SU-DHL-6 (cell line): ENCODE results near the gene DCHS1.

Experiments used
- H2AFZ ChIP-seq: fragments of 200-600 bp; sonication (generic); 2 replicates; pipeline ENCODE4 v1.6.1; 2014; ENCODE audit warnings: low read depth, mild to moderate bottlenecking, moderate library complexity, mixed read lengths, antibody characterized with exemption, low read length; ENCODE audit not compliant: severe bottlenecking
- H3F3A ChIP-seq: fragments of 200-600 bp; shearing (Covaris generic); 2 replicates; pipeline ENCODE4 v1.6.0; 2016; ENCODE audit warnings: antibody characterized with exemption, mild to moderate bottlenecking; ENCODE audit not compliant: insufficient read depth
- H3K27ac ChIP-seq: fragments of 200-600 bp; sonication (generic); 2 replicates; pipeline ENCODE4 v1.5.1; 2016; ENCODE audit warnings: low read depth, mild to moderate bottlenecking, low read length, moderate library complexity, mixed read lengths
- H3K27me3 ChIP-seq: fragments of 200-600 bp; sonication (generic), shearing (Covaris generic); 2 replicates; pipeline ENCODE4 v1.6.0; 2014; ENCODE audit warnings: mild to moderate bottlenecking, low read length
- H3K36me3 ChIP-seq: fragments of 200-600 bp; sonication (generic); 2 replicates; pipeline ENCODE4 v1.6.1; 2014; ENCODE audit warnings: mild to moderate bottlenecking, low read length, mixed read lengths
- H3K4me2 ChIP-seq: fragments of 300-600, 200-600 bp; shearing (Covaris generic), sonication (generic); 2 replicates; pipeline ENCODE4 v1.6.0; 2014; ENCODE audit warnings: low read length, low read depth, mild to moderate bottlenecking; ENCODE audit not compliant: poor library complexity, severe bottlenecking
- H3K4me3 ChIP-seq: fragments of 200-600 bp; sonication (generic); 2 replicates; pipeline ENCODE4 v1.5.1; 2014; ENCODE audit warnings: antibody characterized with exemption, low read length, mild to moderate bottlenecking, mixed read lengths; ENCODE audit not compliant: insufficient read depth, poor library complexity, severe bottlenecking
- H3K79me2 ChIP-seq: fragments of 200-600 bp; sonication (generic); 2 replicates; pipeline ENCODE4 v1.6.1; 2014; ENCODE audit warnings: mild to moderate bottlenecking, low read length, moderate library complexity; ENCODE audit not compliant: insufficient read depth
- H3K9ac ChIP-seq: fragments of 200-600 bp; sonication (generic); 2 replicates; pipeline ENCODE4 v1.7.0; 2014; ENCODE audit warnings: mild to moderate bottlenecking, low read length
- H3K9me2 ChIP-seq: fragments of 200-600 bp; sonication (generic); replicated peaks from 2 replicates; pipeline ENCODE4 v1.6.1; 2014; ENCODE audit warnings: low read length; ENCODE audit not compliant: insufficient read depth
- H3K9me3 ChIP-seq: fragments of 200-600 bp; sonication (generic); 2 replicates; pipeline ENCODE4 v1.6.1; 2014; ENCODE audit warnings: low read length, mixed read lengths; ENCODE audit not compliant: insufficient read depth
- H4K20me1 ChIP-seq: fragments of 200-600 bp; sonication (generic); 2 replicates; pipeline ENCODE4 v1.6.1; 2014; ENCODE audit warnings: low read depth, mild to moderate bottlenecking, antibody characterized with exemption, low read length, moderate library complexity, mixed read lengths
- CTCF ChIP-seq: fragments of 200-600 bp; sonication (generic); IDR thresholded peaks from one replicate; pipeline ENCODE4 v1.5.1; 2017; ENCODE audit warnings: antibody characterized with exemption, mild to moderate bottlenecking, low read length, moderate library complexity; ENCODE audit not compliant: insufficient read depth, poor library complexity, severe bottlenecking
- EZH2phosphoT487 ChIP-seq: fragments of 200-600 bp; sonication (generic), shearing (Covaris generic); conservative IDR thresholded peaks from 2 replicates; pipeline ENCODE4 v1.6.1; 2018; ENCODE audit warnings: mild to moderate bottlenecking, antibody characterized with exemption, low read length, moderate library complexity, mixed read lengths

Gene DCHS1

DNA sequence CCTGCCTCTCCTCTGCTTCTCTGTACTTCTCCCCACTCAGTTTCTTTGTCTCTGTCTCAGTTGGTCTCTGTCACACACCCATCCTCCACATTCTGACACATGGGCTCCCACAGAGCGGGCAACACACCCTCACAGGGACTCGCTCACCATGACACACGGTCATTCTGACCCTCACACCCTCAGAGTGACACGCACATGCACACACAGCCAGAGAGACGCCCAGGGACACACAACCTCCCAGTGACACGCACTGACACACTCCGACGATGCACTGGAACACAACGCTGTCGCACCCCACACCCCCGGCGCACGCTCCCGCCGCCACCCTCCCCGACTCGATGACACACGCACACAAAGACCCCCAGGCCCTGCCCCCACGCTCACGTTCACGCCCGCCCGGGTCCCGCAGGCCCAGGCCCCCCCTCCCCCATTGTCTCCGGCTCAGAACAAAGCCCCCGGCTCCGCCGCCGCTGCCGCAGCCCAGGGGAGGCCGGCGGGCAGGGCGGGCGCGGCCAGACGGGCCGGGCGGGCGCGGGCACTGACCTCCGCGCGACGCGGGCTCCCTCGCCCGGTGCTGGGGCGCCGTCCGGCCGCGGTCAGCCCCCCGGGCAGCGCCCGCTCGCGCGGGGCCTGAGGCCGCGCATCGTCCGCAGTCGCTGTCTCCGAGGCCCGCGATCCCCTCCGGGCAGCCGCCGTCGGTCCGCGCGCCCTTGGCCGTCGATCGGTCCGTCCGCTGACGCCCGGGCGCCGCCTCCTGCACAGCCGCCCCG lies 404 bp downstream of the DCHS1 start:
- Histone ChIP-seq H3K79me2 (no peaks in the 10 kb centered on the region), H3K27ac (no peak overlapping the region), H3K36me3 (no peaks in the 10 kb centered on the region), H3K9ac (no peak overlapping the region), H3K9me3 (no peaks in the 10 kb centered on the region), H3K27me3 (no peaks in the 10 kb centered on the region), H2AFZ (no peak overlapping the region), H3K9me2 (no peaks in the 10 kb centered on the region), H3K4me3 (no peak overlapping the region), H3K4me2 (no peak overlapping the region), H4K20me1 (no peaks in the 10 kb centered on the region), H3F3A (no peaks in the 10 kb centered on the region)
- no peak for TF ChIP-seq CTCF
- no peak for TF ChIP-seq EZH2phosphoT487

- Histone ChIP-seq H3K36me3 (no peaks in the 10 kb centered on the region), H3K79me2 (no peaks in the 10 kb centered on the region), H3F3A (no peaks in the 10 kb centered on the region), H2AFZ (no peak overlapping the region), H3K9ac (no peak overlapping the region), H3K27ac (no peak overlapping the region), H3K4me3 (no peak overlapping the region), H3K4me2 (no peak overlapping the region), H3K9me2 (no peaks in the 10 kb centered on the region), H4K20me1 (no peaks in the 10 kb centered on the region), H3K27me3 (no peaks in the 10 kb centered on the region), H3K9me3 (no peaks in the 10 kb centered on the region)
- TF ChIP-seq EZH2phosphoT487 (no peak), CTCF (no peak)
These were observed 1.2 kb downstream of the DCHS1 start for GRCh38 chr11:6654281-6655019.

GRCh38 chr11:6653656-6654055 lies 2.0 kb downstream of the DCHS1 start:
- Histone ChIP-seq H3K9ac (no peak overlapping the region), H3K27ac (no peak overlapping the region), H2AFZ (no peak overlapping the region), H3K9me2 (no peaks in the 10 kb centered on the region), H3K79me2 (no peaks in the 10 kb centered on the region), H3F3A (no peaks in the 10 kb centered on the region), H4K20me1 (no peaks in the 10 kb centered on the region), H3K4me2 (no peak overlapping the region), H3K27me3 (no peaks in the 10 kb centered on the region), H3K36me3 (no peaks in the 10 kb centered on the region), H3K9me3 (no peaks in the 10 kb centered on the region), H3K4me3 (no peak overlapping the region)
- TF ChIP-seq CTCF (no peak), EZH2phosphoT487 (no peak)
